Nephron (organoid): Measurements from ENCODE around the gene ZACN.
A peak's percentile ranks its signal among the peaks of the same experiment; 100 is the strongest.

Experiments
- H3K27ac Mint-ChIP-seq, 3 experiments: 2 replicates each; pipeline ENCODE4 v1.8.0; 2020; ENCODE audit warnings: mixed read lengths in 3 of 3, mild to moderate bottlenecking in 2 of 3, moderate library complexity in 1 of 3
- H3K27me3 Mint-ChIP-seq: 2 replicates; pipeline ENCODE4 v1.8.0; 2021; ENCODE audit warnings: low read depth, mild to moderate bottlenecking, moderate library complexity, mixed read lengths
- H3K36me3 Mint-ChIP-seq: 2 replicates; pipeline ENCODE4 v1.8.0; 2020; ENCODE audit warnings: low read depth, mixed read lengths
- H3K4me1 Mint-ChIP-seq: 2 replicates; pipeline ENCODE4 v1.8.0; 2020; ENCODE audit warnings: mixed read lengths
- H3K4me3 Mint-ChIP-seq, 3 experiments: 2 replicates each; pipeline ENCODE4 v1.8.0; 2020; ENCODE audit warnings: mild to moderate bottlenecking in 3 of 3, mixed read lengths in 3 of 3, moderate library complexity in 2 of 3
- H3K9me3 Mint-ChIP-seq: 2 replicates; pipeline ENCODE4 v1.8.0; 2020; ENCODE audit warnings: mixed read lengths
- TF ChIP-seq, protein P1 (sequence below), 3 experiments: fragments of 200-600 bp; sonication (generic); IDR thresholded peaks; one replicate each; pipeline ENCODE4 v1.5.0; 2021; ENCODE audit warnings: antibody characterized with exemption in 3 of 3; ENCODE audit not compliant: unreplicated experiment in 3 of 3

Gene ZACN

DNA sequence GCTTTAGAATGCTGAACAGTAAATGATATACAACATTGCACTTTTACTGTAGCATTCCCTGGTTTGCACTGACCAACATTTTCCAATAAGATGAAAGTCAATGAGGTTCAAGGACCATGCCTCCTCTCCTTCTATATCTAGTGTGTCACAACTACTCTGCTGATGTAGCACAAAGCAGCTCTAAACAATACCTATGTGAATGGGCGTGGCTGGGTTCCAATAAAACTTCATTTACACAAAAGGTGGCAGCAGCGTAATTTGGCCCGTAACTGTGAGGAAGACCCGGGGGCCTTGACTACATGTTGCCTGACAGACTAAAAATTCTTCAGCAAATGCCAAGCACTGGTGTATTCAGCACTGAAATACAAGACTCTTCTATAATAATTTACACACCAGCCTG lies 13.2 kb upstream of the ZACN start:
- no peak overlapping the region for H3K27ac Mint-ChIP-seq
- H3K36me3 Mint-ChIP-seq, result peaks cover 59% of the 10 kb centered on the region
- no peak overlapping the region for H3K4me3 Mint-ChIP-seq
- no peaks in the 10 kb centered on the region for H3K9me3 Mint-ChIP-seq
- TF ChIP-seq, protein P1, sequence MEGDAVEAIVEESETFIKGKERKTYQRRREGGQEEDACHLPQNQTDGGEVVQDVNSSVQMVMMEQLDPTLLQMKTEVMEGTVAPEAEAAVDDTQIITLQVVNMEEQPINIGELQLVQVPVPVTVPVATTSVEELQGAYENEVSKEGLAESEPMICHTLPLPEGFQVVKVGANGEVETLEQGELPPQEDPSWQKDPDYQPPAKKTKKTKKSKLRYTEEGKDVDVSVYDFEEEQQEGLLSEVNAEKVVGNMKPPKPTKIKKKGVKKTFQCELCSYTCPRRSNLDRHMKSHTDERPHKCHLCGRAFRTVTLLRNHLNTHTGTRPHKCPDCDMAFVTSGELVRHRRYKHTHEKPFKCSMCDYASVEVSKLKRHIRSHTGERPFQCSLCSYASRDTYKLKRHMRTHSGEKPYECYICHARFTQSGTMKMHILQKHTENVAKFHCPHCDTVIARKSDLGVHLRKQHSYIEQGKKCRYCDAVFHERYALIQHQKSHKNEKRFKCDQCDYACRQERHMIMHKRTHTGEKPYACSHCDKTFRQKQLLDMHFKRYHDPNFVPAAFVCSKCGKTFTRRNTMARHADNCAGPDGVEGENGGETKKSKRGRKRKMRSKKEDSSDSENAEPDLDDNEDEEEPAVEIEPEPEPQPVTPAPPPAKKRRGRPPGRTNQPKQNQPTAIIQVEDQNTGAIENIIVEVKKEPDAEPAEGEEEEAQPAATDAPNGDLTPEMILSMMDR (IDR thresholded peaks at IDR 0.05; ENCODE audit: unreplicated experiment in 3 of 3), result no peak
- H3K4me1 Mint-ChIP-seq, result peaks cover 4% of the 10 kb centered on the region
- H3K27me3 Mint-ChIP-seq, result no peaks in the 10 kb centered on the region

DNA sequence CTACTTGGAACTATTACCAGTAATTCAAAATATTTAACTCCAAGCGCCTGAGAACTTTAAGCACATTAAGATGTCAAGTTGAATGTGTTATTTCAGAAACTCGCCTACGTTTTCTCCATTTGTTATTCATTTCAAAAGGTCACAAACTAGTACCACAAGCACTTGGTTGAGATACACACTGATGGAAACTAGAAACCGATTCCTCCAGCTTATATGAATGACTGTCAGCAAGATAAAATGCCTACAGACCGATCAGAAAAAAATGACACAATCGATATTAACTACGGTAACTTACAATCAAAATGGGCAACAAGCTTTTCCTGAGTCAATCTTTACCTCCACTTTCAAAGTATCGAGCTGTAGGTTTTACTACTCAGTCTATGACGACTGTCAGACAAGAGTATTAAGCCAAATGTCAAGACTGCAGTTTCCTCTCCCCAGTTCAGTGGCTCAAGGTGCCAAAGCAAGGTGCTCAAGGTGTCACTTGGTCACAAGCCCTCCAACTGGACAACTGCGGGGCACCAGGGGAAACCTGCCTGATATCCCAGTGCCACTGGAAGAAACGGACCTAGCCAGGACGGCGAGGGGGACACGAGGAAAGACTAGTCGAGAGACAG lies 7.3 kb upstream of the ZACN start:
- TF ChIP-seq, protein P1 (IDR thresholded peaks at IDR 0.05; ENCODE audit: unreplicated experiment in 3 of 3), result no peak
- H3K9me3 Mint-ChIP-seq, result no peaks in the 10 kb centered on the region
- H3K4me3 Mint-ChIP-seq, result peak overlapping the region; percentile 94 to 99 (median 95)
- H3K4me1 Mint-ChIP-seq, result peaks cover 23% of the 10 kb centered on the region
- H3K36me3 Mint-ChIP-seq, result peaks cover 17% of the 10 kb centered on the region
- peaks cover 34% of the 10 kb centered on the region for H3K27me3 Mint-ChIP-seq
- peak overlapping the region; percentile 58 to 87 (median 75) for H3K27ac Mint-ChIP-seq

DNA sequence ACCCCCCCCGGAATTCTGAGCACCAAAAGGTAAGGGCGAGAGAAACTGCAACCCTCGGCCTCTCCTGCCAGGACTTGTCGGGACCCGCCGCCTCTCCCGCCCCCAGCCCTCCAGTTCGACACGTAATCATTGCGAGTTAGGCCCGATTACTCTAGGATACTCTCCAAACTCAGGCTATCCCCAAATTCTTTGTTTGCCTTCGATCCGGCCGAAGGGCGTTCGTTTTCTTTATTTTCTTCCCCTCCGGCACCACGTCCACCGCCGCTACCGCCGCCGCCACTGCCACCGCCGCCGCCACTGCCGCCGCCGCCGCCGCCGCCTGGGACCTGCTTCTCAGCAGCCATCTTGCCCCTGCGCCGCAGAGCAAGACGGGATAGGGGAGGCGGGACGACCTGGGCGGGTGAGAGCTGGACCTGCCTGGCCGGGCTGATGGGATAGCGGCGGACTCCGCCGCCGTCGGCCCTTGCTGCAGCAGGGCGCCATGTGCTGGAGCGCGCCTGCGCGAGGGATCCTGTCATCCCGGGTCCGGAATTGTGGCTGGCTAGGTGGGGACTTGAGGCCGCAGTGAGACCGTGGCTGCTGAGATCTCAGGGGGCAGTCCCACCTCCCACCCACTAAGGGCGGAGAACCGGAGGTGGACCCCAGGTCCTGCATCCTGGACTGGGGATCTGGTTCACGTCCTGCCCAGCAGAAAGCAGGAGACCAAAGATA lies 6.7 kb upstream of the ZACN start, which contains the start of gene SRP68:
TSS of gene SRP68 (minus strand) at position 370 of the 711 bp plus-strand sequence. CDS start at position 344, 26 bp downstream.
- TF ChIP-seq, protein P1 (IDR thresholded peaks at IDR 0.05; ENCODE audit: unreplicated experiment in 3 of 3), result no peak
- Mint-ChIP-seq H3K4me3 (peak within 1 kb of the TSS; percentile 94 to 99 (median 95)), H3K9me3 (no peaks in the 10 kb centered on the region)

DNA sequence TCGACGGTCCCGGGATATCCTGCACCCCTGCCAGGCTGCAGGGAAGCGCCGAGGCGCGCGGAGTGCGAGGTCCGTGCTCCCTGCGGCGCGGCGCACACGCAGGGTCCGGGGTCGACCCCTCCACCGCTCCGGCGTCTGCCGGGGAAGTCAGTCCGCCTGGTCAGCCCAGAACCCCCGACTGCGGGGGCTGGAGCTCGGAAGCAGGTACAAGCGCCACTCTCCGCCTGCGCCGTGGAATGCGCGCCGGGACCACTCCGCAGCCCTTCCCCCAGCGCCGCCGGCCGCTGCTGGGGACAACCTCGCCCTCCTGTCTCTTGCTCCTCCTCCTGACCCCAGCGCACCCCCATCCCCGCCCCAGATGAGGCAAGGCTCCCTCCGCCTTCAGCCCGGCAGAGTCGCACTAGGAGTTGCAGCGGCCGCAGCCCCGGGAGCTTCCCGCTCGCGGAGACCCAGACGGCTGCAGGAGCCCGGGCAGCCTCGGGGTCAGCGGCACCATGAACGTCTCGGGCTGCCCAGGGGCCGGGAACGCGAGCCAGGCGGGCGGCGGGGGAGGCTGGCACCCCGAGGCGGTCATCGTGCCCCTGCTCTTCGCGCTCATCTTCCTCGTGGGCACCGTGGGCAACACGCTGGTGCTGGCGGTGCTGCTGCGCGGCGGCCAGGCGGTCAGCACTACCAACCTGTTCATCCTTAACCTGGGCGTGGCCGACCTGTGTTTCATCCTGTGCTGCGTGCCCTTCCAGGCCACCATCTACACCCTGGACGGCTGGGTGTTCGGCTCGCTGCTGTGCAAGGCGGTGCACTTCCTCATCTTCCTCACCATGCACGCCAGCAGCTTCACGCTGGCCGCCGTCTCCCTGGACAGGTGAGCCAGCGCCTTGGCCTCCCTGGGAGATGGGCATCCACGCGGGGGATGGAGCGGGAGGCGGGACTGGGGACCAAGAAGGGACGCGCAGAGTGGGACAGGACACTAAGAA lies 4.3 kb upstream of the ZACN start, which contains the start of gene GALR2:
TSS of gene GALR2 (plus strand) at position 392 of the 974 bp plus-strand sequence. CDS start at position 495, 103 bp downstream.
- Mint-ChIP-seq H3K27me3 (peaks cover 65% of the 10 kb centered on the region), H3K36me3 (no peaks in the 10 kb centered on the region), H3K9me3 (no peaks in the 10 kb centered on the region), H3K4me3 (peak within 1 kb of the TSS; percentile 63 to 75 (median 67)), H3K27ac (no peak within 1 kb of the TSS), H3K4me1 (peaks cover 44% of the 10 kb centered on the region)
- TF ChIP-seq, protein P1 (IDR thresholded peaks at IDR 0.05; ENCODE audit: unreplicated experiment in 3 of 3), result no peak

More for the DNA sequence above, 6.7 kb upstream of the ZACN start, which contains the start of gene SRP68:
- Mint-ChIP-seq H3K27ac (peak within 1 kb of the TSS; percentile 58 to 87 (median 75)), H3K36me3 (peaks cover 11% of the 10 kb centered on the region), H3K27me3 (peaks cover 41% of the 10 kb centered on the region), H3K4me1 (peaks cover 28% of the 10 kb centered on the region)

DNA sequence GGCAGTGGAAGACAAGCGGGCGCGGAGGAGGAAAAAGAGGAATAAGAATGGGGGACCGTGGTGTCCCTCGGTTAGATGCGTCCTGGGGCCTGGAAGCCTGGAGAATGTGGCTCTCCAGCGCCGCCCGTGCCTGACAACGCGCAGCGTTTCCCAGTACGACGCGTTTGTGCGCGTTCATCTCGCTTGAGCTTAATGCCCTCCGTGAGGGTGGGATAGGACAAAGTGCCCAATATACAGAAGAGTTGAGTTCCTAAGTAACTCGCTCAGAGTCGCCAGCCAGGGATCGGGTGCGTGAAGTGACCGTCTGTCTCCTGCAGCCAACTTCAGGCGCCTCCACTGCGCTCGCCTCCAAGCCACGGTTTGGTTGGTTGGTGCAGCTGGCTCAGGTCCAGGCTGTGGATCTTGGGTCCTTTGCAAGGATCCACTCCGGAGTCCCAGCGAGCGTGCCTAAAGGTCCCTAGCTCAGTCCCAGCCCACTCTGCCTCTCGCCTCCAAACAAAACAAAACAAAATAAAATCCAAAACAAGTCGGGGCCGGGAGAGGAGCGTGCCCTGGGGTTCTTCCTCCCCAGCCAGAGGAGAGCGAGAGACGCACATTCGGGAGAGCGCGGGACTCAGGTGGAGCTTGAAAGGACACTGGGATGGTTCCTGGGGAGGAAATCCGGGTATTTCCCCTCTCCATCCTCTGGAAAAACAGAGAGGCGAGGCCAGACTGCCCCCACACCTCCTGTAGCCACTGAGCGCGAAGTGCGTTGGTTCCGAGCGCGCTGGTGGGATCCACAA lies 3.4 kb upstream of the ZACN start:
- no peaks in the 10 kb centered on the region for H3K9me3 Mint-ChIP-seq
- H3K4me1 Mint-ChIP-seq, result peaks cover 43% of the 10 kb centered on the region
- no peaks in the 10 kb centered on the region for H3K36me3 Mint-ChIP-seq
- H3K4me3 Mint-ChIP-seq, result peak overlapping the region; percentile 63 to 75 (median 67)
- no peak overlapping the region for H3K27ac Mint-ChIP-seq
- peaks cover 70% of the 10 kb centered on the region for H3K27me3 Mint-ChIP-seq
- TF ChIP-seq, protein P1 (IDR thresholded peaks at IDR 0.05; ENCODE audit: unreplicated experiment in 3 of 3), result peak in 1 of 3 experiments; percentile 16
